ENCODE data around the gene NAA35. TPM values are rescaled to one million over a fixed set of nuclear protein-coding genes. Genes with fewer than 3 reads are reported as not detected.

Gene NAA35
- total RNA-seq, 2 donors from 2014 or later, result 21.3 to 32.3 TPM

GRCh38 chr9:85940275-85940831, 593 bp upstream of the NAA35 start:
- intact Hi-C loops (cut with DNase I), result no loop called here
- H3K27ac ChIP-seq, result peak overlapping the region; percentile 39 to 97 (median 91)
- ATAC-seq, result no peak
- no peak for DNase-seq
- H3K27me3 ChIP-seq, result no peaks in the 10 kb centered on the region
- no peaks in the 10 kb centered on the region for H3K9me3 ChIP-seq
- H3K36me3 ChIP-seq (replicated peaks in 1 of 2; ENCODE audit: insufficient read depth in 1 of 2, low read depth in 2 of 2), result no peaks in the 10 kb centered on the region
- peaks cover 33% of the 10 kb centered on the region for H3K4me1 ChIP-seq
- no peak for TF ChIP-seq CTCF (IDR thresholded peaks at IDR 0.05)
- peak; percentile 78 to 98 (median 95) for TF ChIP-seq POLR2A (IDR thresholded peaks at IDR 0.05)
- peak overlapping the region; percentile 56 to 94 for H3K4me3 ChIP-seq
- WGBS, 2 donors, result 15 to 19% methylated on average over 13 of the region's 13 CpGs

GRCh38 chr9:85941622-85941940, 635 bp downstream of the NAA35 start:
- intact Hi-C loops (cut with DNase I), result no loop called here
- TF ChIP-seq CTCF (IDR thresholded peaks at IDR 0.05), result no peak
- no peak for TF ChIP-seq POLR2A (IDR thresholded peaks at IDR 0.05)
- 0% methylated on average over 4 to 15 of the region's 15 CpGs for WGBS, 2 donors

GRCh38 chr9:85941966-85942912, 1.3 kb downstream of the NAA35 start:
- TF ChIP-seq CTCF (IDR thresholded peaks at IDR 0.05), result no peak
- no peak for TF ChIP-seq POLR2A (IDR thresholded peaks at IDR 0.05)
- intact Hi-C loops (cut with DNase I), result no loop called here
- no peak for DNase-seq
- ATAC-seq, result no peak
- no peaks in the 10 kb centered on the region for H3K9me3 ChIP-seq
- H3K36me3 ChIP-seq (replicated peaks in 1 of 2; ENCODE audit: insufficient read depth in 1 of 2, low read depth in 2 of 2), result no peaks in the 10 kb centered on the region
- 26 to 29% methylated on average over 8 of the region's 8 CpGs for WGBS, 2 donors
- H3K27ac ChIP-seq, result peak overlapping the region in 3 of 4 donors; percentile 87 to 97 (median 95)
- peak overlapping the region; percentile 56 to 94 for H3K4me3 ChIP-seq
- H3K4me1 ChIP-seq, result peaks cover 33% of the 10 kb centered on the region
- H3K27me3 ChIP-seq, result no peaks in the 10 kb centered on the region

More at GRCh38 chr9:85941622-85941940, 635 bp downstream of the NAA35 start:
- Histone ChIP-seq H3K36me3 (replicated peaks in 1 of 2; ENCODE audit: insufficient read depth in 1 of 2, low read depth in 2 of 2) (no peaks in the 10 kb centered on the region), H3K27me3 (no peaks in the 10 kb centered on the region), H3K4me3 (peak overlapping the region; percentile 56 to 94), H3K4me1 (peaks cover 33% of the 10 kb centered on the region), H3K9me3 (no peaks in the 10 kb centered on the region), H3K27ac (peak overlapping the region; percentile 87 to 97 (median 94))
- DNase-seq (no peak), ATAC-seq (no peak)

GRCh38 chr9:85942913-85943709, 2.2 kb downstream of the NAA35 start:
- Histone ChIP-seq H3K27me3 (no peaks in the 10 kb centered on the region), H3K4me1 (peaks cover 33% of the 10 kb centered on the region), H3K27ac (no peak overlapping the region), H3K9me3 (no peaks in the 10 kb centered on the region), H3K4me3 (no peak overlapping the region), H3K36me3 (replicated peaks in 1 of 2; ENCODE audit: insufficient read depth in 1 of 2, low read depth in 2 of 2) (no peaks in the 10 kb centered on the region)
- ATAC-seq, result no peak
- intact Hi-C loops (cut with DNase I), result no loop called here
- TF ChIP-seq POLR2A (IDR thresholded peaks at IDR 0.05) (no peak), CTCF (IDR thresholded peaks at IDR 0.05) (no peak)
- no peak for DNase-seq
- WGBS, 2 donors, result 23 to 33% methylated on average over 3 of the region's 3 CpGs
